Activated naive CD4-positive, alpha-beta T cell treated with anti-CD3 and anti-CD28 coated beads, Interleukin-2, amount 50 U/mL, for 72 hours (primary cell): Measurements from ENCODE around the gene SULF2. TPM values are rescaled to one million over a fixed set of nuclear protein-coding genes. Genes with fewer than 3 reads are reported as not detected.

Source experiments
- ATAC-seq, 2 donors: fragments of 150-1000 bp; cut with Tn5 transposase; 2 replicates each; pipeline ENCODE4 v1.10.0; 2021; ENCODE audit warnings: mild to moderate bottlenecking in 2 of 2, moderate library complexity in 2 of 2
- DNase-seq, 2 donors: peaks; one replicate each; pipeline ENCODE4 v3.0.0; 2021 to 2022; ENCODE audit warnings: low spot score in 2 of 2
- H3K27ac Mint-ChIP-seq, 2 donors: one replicate each; pipeline ENCODE4 v1.8.0; 2022; ENCODE audit warnings: mild to moderate bottlenecking in 2 of 2, mixed read lengths in 2 of 2
- H3K36me3 Mint-ChIP-seq, 2 donors: one replicate each; pipeline ENCODE4 v1.8.0; 2022; ENCODE audit warnings: mixed read lengths in 2 of 2
- H3K9me3 Mint-ChIP-seq, 2 donors: one replicate each; pipeline ENCODE4 v1.8.0; 2022; ENCODE audit warnings: mixed read lengths in 2 of 2
- total RNA-seq, 2 donors: library from RNA; stranded (reverse); gene quantifications; one replicate each; pipeline ENCODE4 v1.2.3, GENCODE V29; 2022

Gene SULF2
- total RNA-seq, 2 donors from 2014 or later = 1.4 to 2.3 TPM

DNA sequence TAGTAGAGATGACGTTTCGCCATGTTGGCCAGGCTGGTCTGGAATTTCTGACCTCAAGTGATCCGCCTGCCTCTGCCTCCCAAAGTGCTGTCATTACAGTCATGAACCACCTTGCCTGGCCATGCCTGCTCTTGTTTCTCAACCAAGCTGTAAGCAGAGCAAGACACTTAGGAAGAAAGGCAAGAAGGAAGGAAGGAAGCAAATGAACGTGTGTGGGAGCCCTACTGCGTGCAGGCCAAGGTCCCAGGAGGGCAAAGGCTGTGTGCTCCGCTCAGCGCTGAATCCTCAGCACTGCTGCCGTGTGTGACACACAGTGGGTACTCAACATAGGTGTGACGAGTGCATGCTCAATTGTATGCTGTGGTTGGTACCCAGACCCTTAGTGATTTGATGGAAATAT lies 47.4 kb downstream of the SULF2 start:
- H3K36me3 Mint-ChIP-seq = no peaks in the 10 kb centered on the region
- H3K9me3 Mint-ChIP-seq = no peaks in the 10 kb centered on the region
- no peak for DNase-seq
- H3K27ac Mint-ChIP-seq = no peak overlapping the region
- ATAC-seq = no peak

DNA sequence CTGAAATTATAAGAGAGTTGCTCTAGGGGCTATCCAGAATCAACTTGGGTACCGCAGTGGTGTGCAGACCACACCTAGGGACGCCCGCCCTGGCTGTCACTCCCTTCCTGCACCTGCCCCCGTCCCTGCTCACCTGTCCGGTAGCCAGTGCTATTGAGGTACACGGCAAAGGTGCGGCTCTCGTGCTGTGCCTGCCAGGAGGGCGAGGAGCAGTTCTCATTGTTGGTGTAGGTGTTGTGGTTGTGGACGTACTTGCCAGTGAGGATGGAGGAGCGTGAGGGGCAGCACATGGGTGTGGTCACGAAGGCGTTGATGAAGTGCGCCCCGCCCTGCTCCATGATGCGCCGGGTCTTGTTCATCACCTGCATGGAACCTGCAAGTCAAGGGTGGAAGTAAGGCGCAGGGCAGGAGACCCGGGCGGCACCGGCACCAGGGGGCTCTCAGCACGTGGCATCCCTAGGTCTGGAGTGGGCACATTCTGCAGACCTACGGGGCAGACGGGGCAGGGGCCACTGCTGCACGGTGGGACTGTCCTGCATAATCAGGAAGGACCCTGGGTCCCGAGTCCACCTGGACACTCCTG lies 48.6 kb downstream of the SULF2 start:
- Mint-ChIP-seq H3K9me3 (no peaks in the 10 kb centered on the region), H3K36me3 (no peaks in the 10 kb centered on the region), H3K27ac (no peak overlapping the region)
- ATAC-seq = no peak
- no peak for DNase-seq

DNA sequence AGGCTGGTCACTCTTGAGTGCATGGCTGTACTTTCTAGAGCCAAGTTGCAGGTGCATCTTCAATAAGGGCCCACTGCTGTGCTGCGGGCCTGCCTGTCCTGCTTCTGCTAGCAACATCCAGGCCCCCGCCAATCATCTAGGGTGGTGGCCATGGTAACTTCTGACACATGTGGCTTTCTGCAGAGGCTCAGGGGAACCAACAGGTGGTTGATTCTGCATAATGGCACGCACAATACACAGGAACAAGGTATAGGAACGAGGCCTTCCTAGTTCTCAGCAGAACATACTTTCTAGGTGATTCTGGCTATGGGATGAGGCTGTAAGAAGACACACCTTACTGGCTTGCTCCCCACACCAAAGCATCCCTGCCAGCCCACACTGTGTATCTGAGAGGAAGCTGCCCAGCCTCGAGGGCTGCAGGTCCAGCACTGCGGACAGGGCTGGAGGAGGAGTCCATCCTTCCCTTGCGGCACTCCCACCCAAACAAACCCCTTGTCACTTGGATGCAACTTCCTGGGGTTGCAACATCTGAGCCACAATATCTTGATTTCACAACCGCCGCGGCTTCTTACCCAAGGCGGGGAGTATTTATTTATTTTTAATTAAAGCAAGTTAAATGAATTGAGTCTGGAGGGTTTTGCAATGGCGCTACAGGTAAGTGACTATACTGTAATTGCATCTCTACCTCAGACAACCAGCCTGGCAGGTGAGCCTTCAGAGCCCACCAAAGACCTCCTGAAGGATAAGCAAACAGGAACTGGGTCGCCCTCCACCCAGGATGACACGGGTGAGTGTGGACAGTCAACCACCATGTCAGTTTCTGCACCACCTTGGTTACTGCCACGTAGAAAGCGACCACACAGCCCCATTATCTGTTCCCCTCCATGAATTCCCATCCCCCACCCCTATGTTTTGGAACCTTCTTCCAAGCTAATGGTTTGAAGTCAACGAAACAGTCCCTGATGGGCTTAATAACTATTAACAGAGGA lies 49.6 kb downstream of the SULF2 start:
- no peaks in the 10 kb centered on the region for H3K36me3 Mint-ChIP-seq
- DNase-seq (no peak), ATAC-seq (no peak)
- H3K27ac Mint-ChIP-seq = no peak overlapping the region
- no peaks in the 10 kb centered on the region for H3K9me3 Mint-ChIP-seq

DNA sequence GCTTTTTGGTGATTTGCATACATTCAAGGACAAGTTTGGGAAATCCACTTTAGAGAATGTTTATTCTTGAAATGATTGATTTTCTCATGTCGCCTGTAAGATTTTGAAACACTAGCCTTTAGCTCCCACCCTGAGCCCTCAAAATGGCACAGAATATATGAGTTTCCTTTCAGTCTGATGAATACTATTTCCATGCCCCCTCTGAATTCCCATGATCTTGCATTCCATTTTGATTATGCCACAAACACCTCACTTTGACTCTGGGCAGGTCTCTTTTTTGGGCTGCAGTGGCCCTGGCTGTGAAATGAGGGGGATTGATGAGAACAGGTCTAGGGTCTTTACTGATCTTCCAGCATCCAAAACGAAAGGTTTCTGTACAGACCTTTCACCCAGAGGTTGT lies 50.4 kb downstream of the SULF2 start:
- H3K36me3 Mint-ChIP-seq = no peaks in the 10 kb centered on the region

DNA sequence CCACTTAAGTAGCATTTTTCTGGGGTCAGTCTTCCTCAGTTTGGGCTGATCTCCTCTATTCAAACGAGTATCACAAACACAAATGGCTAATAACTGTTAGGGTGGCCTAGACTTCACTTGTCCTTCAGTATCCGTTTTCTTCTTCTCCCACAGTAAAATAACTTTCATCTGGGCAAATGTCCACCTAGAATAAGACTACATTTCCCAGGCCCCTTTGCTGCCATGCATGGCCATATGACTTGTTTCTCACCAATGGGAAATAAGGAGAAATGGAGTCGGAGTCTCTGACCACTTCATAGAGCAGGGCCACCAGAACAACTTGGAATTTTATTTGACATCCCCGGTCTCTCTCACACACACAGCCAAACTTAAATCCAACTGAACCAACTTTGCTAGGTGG lies 51.4 kb downstream of the SULF2 start:
- H3K27ac Mint-ChIP-seq = no peak overlapping the region
- no peak for ATAC-seq
- no peaks in the 10 kb centered on the region for H3K36me3 Mint-ChIP-seq
- no peak for DNase-seq
- no peaks in the 10 kb centered on the region for H3K9me3 Mint-ChIP-seq

More for the DNA sequence above, 50.4 kb downstream of the SULF2 start:
- Mint-ChIP-seq H3K9me3 (no peaks in the 10 kb centered on the region), H3K27ac (no peak overlapping the region)
- no peak for DNase-seq
- no peak for ATAC-seq

DNA sequence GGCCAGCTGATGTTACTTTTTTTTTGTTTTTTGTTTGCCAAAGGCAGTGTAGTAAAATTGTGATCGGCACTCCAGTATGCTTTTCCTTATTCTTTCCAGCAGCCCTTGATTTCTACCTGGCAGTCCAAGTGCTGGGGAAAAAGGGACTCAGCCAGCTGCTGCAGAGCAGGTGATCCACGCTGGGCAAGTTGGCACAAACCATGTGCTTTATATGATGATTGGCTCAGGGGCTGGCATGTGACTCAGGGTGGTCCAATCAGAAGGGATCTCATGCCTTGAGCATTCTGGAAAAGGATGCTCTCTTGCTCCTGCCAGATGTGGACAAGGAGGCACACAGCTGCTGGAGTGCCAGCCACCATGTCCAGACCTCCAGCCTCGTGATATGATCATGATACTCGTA lies 54.5 kb downstream of the SULF2 start:
- H3K36me3 Mint-ChIP-seq = peaks cover 5 to 9% of the 10 kb centered on the region in 2 donors
- DNase-seq (no peak), ATAC-seq (no peak)
- H3K27ac Mint-ChIP-seq = no peak overlapping the region
- peaks cover 5 to 7% of the 10 kb centered on the region in 2 donors for H3K9me3 Mint-ChIP-seq

DNA sequence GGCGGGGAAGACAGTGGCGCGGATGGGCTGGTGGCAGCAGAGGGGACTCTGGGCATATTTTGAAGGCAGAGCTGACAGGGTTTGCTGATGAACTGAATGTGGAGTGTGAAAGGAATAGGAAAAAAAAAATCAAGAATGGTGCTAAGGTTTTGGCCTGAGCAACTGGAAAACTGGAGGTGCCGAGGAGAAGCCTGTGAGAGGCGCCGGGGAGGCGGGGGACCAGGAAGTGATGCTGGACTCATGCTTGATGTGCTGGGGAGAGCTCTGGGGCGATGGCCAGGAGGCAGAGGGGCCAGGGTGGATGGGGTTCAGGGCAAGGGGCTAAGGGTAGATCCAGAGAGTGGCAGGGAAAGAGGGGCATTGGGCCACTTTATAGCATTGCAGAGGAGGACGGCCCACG lies 55.8 kb downstream of the SULF2 start:
- Mint-ChIP-seq H3K9me3 (peaks cover 5 to 7% of the 10 kb centered on the region in 2 donors), H3K27ac (peak overlapping the region; percentile 34 to 94), H3K36me3 (peaks cover 5 to 9% of the 10 kb centered on the region in 2 donors)
- no peak for ATAC-seq
- no peak for DNase-seq

DNA sequence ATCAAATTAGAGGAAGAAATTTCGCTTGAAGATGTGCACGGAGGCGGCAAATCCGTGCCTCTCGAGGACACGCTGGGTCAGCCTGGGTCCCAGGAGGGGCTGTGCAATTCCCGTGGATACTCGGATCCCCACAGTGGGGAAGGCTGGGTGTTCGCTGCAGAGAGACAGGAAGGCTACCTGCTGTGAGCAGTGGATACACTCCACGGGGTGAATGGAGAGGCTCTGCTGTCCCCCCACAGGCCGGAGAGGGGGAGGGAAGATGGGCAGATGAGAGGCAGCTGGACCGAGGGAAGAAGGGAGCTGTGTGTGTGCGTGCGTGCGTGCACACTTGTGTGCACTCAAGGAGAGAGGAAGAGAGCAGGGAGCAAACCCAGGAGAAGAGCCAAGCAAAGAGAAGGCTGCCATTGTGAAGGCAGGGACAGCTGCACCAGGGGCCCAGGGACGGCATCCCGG lies 57.3 kb downstream of the SULF2 start:
- DNase-seq = no peak
- peaks cover 5 to 7% of the 10 kb centered on the region in 2 donors for H3K9me3 Mint-ChIP-seq
- H3K27ac Mint-ChIP-seq = peak overlapping the region; percentile 94 to 98
- H3K36me3 Mint-ChIP-seq = peaks cover 5 to 9% of the 10 kb centered on the region in 2 donors
- peak in 1 of 2 donors; percentile 12 for ATAC-seq

DNA sequence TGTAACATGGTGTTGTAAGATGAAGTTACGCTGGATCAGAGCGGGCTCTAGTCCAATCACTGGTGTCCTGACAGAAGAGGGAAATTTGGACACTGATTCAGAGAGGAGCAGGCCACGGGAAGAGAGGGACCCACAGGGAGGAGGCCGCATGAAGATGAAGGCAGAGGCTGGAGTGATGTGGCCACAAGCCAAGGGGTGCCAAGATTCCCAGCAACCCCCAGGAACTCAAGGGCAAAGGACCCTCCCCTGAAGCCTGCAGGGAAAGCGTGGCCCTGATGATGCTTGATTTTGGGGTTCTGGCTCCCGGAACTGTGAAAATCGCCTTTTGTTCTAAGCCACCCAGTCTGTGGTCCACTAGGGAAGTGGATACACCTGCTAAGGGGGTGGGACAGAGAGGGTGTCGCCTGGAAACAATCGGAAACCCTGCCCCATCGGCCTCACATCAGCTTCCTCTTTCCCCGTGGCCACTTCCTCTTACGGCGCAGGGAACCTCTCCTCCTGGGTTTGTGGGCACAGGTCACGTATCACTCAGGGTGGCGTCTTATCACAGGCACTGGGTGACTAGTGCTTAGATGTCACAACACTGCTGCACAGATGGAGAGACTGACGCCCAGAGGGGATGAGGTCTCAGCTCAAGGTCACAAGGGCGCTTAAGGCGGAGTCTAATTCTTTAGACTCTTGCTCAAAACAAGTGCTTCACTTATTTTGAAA lies 58.0 kb downstream of the SULF2 start:
- H3K27ac Mint-ChIP-seq = peak overlapping the region; percentile 94 to 98
- peaks cover 5 to 9% of the 10 kb centered on the region in 2 donors for H3K36me3 Mint-ChIP-seq
- H3K9me3 Mint-ChIP-seq = peaks cover 5 to 7% of the 10 kb centered on the region in 2 donors
- ATAC-seq = peak; percentile 92 to 97
- peak; percentile 62 to 74 for DNase-seq

DNA sequence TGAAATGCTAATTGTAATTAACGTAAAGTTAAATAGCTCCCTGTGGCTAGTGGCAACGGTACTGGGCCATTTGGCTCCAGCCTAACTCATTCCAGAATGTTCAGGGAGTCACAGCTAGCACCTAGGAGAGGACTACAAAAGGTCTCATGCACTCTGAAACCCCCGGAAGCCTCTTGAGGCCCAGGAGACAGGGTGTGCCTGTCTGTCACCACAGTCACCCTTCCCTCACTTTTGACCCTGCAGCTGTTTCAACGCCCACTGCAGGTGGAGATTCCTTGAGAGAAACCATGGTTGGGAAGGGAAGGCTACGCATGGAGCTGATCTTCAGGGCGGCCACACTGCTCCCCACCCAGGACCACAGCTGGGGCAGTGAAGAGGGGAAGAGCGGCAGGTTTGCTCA lies 58.6 kb downstream of the SULF2 start:
- H3K36me3 Mint-ChIP-seq = peaks cover 5 to 9% of the 10 kb centered on the region in 2 donors
- ATAC-seq = no peak
- H3K27ac Mint-ChIP-seq = peak overlapping the region; percentile 94 to 98
- DNase-seq = no peak
- peaks cover 5 to 7% of the 10 kb centered on the region in 2 donors for H3K9me3 Mint-ChIP-seq

DNA sequence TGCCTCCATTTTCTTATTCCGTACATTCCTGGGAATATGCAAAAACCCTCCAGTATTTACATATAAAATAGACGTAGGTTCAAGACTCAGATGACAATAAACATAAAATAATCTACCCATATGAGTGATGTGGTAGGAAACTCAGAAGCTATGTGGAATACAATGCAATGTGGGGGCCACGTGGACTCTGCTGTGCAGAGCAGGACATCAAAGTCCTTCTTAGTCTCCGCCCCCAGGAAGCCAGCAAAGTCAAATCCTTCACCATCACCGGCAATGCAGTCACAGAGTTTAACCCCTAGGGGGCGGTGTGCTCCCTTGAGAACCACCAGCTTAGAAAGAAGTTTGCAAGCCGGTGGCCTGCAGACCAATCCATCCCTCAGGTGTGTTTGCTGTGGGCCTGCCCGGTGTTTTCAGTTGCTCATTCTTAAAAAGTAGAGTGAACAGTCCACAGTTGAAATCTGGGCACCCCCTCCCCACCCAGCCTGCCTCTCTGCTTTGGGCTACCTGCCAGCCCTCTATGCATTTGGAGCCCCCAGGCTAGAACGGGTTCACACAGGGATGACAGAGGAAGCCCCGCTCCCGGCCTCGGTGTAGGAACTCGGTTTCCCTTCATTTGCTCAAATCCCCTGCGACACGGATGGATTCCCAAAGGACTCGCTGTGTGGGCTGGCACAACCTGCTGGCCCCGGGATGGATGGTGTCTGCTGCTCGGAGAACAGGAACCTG lies 59.9 kb downstream of the SULF2 start:
- Mint-ChIP-seq H3K9me3 (peaks cover 5 to 7% of the 10 kb centered on the region in 2 donors), H3K27ac (peak overlapping the region in 1 of 2 donors; percentile 19), H3K36me3 (peaks cover 5 to 9% of the 10 kb centered on the region in 2 donors)
- ATAC-seq (peak; percentile 64 to 81), DNase-seq (peak; percentile 81 to 87)

DNA sequence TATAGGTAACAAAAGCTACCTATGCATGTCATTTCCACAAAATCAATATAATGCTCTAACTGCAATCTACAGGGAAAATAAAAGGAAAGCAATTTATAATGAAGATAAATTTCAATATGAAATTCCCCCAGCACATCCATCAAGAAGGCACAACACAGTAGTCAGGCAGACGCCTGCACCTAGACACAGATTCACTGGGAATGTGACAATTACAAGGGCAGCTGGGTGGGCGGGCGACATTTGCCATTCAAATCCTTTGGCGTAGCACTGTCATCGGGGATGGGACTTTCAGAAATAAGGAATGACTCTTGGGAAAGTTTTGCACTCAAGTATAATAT lies 60.4 kb downstream of the SULF2 start:
- no peak overlapping the region for H3K27ac Mint-ChIP-seq

DNA sequence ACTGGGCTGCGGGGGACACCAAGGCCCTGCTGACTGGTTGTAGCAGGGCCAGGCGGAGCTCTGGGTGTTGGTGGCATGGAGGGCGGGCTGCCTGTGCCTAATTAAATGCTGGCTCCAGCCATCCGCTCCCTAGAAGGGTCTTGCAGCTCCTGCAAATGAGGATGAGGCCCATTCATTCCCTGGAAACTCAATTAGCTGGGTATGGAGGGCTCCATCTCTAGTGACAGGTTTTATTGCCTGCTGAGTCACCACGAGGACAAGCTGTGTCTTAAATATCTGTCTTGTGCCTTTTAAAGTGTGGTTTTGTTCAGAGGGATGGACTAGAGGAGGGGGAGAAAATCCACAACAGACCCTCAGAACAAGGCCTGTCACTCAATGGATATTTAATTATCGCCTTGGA lies 60.9 kb downstream of the SULF2 start:
- Mint-ChIP-seq H3K36me3 (peaks cover 5 to 9% of the 10 kb centered on the region in 2 donors), H3K9me3 (peaks cover 5 to 7% of the 10 kb centered on the region in 2 donors), H3K27ac (no peak overlapping the region)
- no peak for DNase-seq
- no peak for ATAC-seq

More for the DNA sequence above, 60.4 kb downstream of the SULF2 start:
- H3K9me3 Mint-ChIP-seq = peaks cover 5 to 7% of the 10 kb centered on the region in 2 donors
- no peak for ATAC-seq
- H3K36me3 Mint-ChIP-seq = peaks cover 5 to 9% of the 10 kb centered on the region in 2 donors
- DNase-seq = no peak

DNA sequence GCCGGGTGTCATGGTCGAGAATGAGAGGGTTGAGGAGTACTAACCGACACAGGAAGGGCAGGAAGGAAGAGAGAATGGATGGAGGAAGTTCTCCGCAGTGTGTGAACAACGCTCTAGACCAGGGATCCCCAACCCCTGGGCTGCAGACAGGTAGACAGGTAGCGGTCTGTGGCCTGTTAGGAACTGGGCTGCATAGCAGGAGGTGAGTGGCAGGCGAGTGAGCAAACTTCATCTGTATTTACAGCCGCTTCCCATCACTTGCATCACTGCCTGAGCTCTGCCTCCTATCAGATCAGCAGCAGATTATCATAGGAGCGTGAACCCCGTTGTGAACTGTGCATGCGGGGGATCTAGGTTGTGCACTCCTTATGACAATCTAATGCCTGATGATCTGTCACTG lies 62.0 kb downstream of the SULF2 start:
- ATAC-seq (no peak), DNase-seq (no peak)
- Mint-ChIP-seq H3K27ac (peak overlapping the region in 1 of 2 donors; percentile 13), H3K36me3 (peaks cover 5 to 9% of the 10 kb centered on the region in 2 donors), H3K9me3 (peaks cover 5 to 7% of the 10 kb centered on the region in 2 donors)

DNA sequence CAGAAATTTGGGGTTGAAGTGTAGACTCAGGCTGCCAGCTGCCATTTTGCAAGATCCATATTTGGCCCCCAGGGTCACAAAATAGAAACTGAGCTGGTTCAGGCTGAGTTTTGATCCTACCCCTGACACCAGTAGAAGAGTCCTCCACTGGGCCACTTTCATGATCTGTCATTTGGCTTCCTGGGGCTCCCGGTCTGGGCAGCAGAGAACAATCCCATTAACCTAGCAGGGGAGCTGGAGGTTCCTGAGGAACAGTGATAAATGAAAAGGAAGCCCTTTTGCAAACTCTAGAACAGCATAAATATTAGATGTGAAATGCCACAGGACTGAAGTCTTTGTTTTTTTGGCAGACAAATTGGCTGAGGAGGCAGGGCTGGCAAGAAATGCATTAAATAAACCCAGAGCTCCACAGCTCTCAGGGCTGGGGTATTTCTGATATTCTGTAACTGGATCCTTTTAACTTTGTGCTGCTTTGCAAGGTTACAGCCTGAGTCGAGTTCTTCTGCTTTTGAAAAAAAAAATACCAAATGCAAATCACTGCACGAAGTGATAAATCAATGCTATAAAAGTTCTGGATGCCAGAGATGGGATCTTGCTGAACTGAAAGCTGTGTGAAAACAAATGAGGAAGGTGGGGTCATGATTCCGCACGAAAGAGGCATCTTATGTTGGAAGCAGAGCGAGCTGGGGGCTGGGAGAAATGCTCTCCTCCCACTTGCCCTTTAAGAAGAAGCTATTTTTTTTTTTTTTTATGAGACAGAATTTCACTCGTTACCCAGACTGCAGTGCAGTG lies 64.4 kb downstream of the SULF2 start:
- ATAC-seq = no peak
- Mint-ChIP-seq H3K9me3 (no peaks in the 10 kb centered on the region), H3K27ac (no peak overlapping the region), H3K36me3 (no peaks in the 10 kb centered on the region)
- DNase-seq = no peak

DNA sequence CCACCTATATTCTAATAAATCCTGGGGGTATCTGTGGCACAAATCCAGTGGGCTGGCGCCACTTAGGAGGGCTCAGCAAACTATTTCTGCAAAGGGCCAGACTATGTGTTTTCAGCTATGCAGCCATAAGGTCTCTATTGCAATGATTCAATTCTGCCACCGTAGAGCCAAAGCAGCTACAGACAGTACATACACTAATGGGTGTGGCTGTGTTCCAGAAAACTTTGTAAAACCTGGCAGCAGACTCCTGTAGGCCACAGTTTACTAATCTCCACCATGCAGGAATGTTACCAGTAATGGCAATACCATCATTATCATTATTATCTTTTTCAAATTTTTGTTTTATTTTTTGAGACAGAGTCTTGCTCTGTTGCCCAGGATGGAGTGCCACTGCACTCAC lies 65.7 kb downstream of the SULF2 start:
- no peaks in the 10 kb centered on the region for H3K36me3 Mint-ChIP-seq
- no peak for ATAC-seq
- no peaks in the 10 kb centered on the region for H3K9me3 Mint-ChIP-seq

More for the DNA sequence above, 65.7 kb downstream of the SULF2 start:
- DNase-seq = no peak
- H3K27ac Mint-ChIP-seq = peak overlapping the region in 1 of 2 donors; percentile 50
